Jurkat, Clone E6-1 (cell line): ENCODE data around the gene MUC22.
"Not testable (repeated sequence)": the region's sequence is repeated elsewhere in the genome, so short reads cannot be mapped to it uniquely, and the experiment has no call there.

ENCODE experiments used
- DNase-seq: peaks from one replicate; pipeline ENCODE4 v3.0.0-alpha.2; 2011; ENCODE audit warnings: low read depth, low spot score
- H3K4me3 ChIP-seq: 2 replicates; pipeline ENCODE4 v1.5.1; 2011; ENCODE audit warnings: mild to moderate bottlenecking, low read length, control low read depth, moderate library complexity

The MUC22 gene

DNA sequence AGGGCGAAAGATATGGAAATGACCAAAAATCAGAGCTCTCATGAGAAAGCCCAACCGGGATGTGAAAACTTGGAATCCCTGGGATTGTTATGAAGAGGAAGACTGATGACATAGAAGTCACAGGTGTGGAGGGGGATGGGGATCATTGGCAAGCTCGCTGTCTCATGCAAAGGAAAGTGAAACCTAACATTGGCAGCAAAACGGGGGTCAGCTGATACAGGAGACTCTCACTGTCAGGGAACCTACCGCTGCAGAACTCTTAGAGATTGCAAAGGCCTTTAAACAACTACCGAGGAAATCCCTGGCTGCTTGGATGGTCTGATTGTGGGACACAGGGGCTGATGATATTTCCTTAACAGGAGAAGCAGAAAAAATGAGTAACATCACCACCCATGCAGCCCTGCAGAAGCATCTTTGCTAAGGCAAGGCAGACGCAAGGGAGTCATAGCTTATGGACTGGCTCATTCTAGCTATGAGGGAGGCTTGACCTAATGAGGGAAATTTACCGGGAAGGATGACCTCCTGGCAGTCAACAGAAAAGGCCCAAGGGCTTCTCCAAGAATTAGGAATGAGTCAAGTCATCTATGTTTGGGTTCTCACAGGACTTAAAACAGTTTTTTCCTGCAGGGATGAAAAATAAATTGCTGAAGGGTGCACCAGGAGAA is 19.7 kb upstream of the MUC22 start:
- peak; percentile 28 for DNase-seq
- H3K4me3 ChIP-seq = no peak overlapping the region

DNA sequence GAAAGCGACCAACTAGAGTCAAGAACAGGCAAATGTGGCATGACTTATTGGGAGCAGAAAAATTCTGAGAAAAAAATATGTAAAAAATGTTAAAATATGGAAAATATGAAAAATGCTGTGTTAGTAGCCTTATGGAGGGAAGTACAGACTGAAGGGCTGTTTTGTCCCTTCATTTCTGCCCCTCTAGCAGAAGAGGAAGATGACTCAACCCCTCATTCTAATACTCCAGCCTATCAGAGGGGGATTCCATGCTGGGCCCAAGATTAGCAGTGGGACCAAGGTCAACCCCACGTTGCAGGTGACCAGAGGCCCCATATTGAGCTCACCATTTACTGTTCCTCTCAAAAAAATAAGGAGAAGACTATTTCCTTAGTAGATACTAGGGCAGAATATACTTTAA is 18.4 kb upstream of the MUC22 start:
- no peak for DNase-seq
- no peak overlapping the region for H3K4me3 ChIP-seq

DNA sequence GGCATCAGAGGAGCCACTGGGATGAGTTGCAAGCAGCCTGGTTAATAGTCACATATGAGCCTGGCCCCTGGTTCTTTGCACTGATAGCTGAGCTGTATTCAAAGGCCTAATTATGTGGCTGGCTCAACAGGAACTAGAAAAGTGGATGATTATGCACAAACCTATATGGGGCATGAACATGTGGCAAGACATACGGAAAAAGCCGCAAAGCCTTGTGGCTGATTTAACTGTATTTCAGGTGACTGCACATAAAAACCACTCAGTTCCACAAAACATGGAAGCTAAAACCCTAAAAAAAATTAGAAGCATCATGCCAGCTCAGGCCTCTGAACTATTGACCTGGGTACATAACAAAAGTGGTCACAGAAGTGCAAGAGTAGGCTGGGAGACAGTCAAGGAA is 13.0 kb upstream of the MUC22 start:
- DNase-seq = no peak

DNA sequence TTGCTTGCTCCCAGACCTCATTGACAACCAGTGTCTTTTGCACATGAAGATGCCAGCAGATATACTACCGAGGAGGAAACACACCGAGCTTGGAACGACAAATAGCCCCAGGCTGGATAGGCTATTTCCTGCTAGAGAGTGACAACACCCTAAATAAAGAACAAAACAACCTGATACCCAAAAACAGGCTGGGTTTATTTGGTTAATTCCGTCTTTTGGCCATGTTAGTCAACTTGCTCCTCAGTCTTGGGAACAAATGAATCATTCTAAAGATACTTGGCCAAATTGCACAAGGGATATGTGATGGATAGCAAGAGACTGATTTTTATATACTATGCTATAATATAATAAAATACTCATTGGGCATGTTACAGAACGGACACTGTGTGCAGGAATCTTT is 11.5 kb upstream of the MUC22 start:
- no peak for DNase-seq

More for the DNA sequence above, 13.0 kb upstream of the MUC22 start:
- H3K4me3 ChIP-seq = no peak overlapping the region

DNA sequence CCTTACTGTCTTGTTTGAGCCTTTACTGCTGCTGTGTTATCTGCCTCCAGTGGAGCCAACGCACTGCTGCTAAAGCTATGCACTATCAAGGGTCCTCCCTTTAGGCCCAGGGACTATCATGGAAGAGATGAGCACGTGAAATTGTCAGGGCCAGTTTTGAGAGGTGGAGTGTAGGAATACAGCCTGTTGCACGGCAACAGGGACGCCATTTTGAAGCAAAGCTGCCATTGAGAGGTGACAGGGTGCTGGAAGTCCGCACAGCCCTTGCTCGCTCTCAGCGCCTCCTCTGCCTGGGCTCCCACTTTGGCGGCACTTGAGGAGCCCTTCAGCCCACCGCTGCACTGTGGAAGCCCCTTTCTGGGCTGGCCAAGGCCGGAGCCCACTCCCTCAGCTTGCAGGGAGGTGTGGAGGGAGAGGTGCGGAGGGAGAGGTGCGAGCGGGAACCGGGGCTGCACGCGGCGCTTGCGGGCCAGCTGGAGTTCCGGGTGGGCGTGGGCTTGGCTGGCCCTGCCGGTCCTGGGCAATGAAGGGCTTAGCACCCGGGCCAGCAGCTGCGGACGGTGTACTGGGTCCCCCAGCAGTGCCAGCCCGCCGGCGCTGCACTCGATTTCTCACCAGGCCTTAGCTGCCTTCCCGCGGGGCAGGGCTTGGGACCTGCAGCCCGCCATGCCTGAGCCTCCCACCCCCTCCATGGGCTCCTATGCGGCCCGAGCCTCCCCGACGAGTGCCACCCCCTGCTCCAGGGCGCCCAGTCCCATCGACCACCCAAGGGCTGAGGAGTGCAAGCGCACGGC is 10.0 kb upstream of the MUC22 start:
- DNase-seq, H3K4me3 ChIP-seq: not testable (repeated sequence)

More for the DNA sequence above, 11.5 kb upstream of the MUC22 start:
- H3K4me3 ChIP-seq = no peak overlapping the region

DNA sequence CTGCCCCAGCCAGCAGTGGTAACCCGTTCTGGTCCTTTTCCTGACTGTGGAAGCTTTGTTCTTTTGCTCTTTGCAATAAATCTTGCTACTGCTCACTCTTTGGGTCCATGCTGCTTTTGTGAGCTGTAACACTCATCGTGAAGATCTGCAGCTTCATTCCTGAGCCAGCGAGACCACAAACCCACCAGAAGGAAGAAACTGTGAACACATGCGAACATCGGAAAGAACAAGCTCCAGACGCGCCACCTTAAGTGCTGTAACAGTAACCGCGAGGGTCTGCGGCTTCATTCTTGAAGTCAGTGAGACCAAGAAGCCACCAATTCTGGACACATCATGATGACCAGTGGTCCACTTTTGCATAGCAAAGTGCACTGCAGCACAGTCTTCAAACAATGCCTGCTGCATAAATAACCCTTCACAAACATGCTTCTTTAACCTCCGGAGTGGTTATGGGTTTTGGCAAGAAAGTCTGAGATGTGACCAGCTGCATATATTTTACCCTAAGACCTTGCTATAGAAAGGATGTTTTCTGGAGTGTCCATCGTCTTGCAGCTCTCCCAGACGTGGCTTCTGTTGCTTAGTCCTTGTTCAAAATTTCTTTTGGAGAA is 8.9 kb upstream of the MUC22 start:
- peak; percentile 72 for DNase-seq
- no peak overlapping the region for H3K4me3 ChIP-seq

DNA sequence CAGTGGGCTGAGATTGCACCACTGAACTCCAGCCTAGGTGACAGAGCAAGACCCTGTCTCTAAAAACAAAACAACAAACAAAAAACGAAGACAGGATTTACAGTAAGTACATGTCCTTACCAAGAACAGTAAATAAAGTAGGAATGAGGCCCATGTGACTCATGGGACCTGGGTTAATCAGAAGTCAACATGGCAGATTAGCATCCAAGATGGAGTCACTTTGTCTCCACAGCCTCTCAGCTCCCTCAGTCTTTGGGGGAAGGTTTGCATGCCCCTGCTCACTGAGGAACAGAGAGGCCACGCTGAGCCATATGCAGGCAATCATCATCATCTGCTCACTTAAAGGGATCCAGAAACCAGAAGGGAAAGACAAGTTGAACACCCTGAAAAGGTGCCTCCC is 7.8 kb upstream of the MUC22 start:
- DNase-seq = no peak
- no peak overlapping the region for H3K4me3 ChIP-seq

DNA sequence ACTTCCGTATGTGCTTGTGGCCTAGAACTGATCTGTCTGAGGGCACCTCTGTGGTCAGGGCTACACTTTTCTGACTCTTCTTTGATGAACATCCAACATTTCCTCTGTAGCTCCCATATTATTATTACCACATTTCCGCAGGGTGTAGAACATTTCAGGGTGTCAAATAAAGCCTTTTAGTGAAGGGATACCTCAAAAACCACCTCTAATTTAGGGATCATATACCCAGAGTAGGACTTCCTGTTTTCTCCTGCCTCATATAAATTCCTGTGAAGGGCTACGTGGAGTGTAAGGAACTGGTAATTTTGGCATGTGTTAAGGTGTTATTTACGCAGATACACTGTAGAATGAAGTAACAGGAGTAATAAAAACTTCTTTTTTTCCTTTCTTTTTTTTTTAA is 5.5 kb upstream of the MUC22 start:
- peak; percentile 69 for DNase-seq

DNA sequence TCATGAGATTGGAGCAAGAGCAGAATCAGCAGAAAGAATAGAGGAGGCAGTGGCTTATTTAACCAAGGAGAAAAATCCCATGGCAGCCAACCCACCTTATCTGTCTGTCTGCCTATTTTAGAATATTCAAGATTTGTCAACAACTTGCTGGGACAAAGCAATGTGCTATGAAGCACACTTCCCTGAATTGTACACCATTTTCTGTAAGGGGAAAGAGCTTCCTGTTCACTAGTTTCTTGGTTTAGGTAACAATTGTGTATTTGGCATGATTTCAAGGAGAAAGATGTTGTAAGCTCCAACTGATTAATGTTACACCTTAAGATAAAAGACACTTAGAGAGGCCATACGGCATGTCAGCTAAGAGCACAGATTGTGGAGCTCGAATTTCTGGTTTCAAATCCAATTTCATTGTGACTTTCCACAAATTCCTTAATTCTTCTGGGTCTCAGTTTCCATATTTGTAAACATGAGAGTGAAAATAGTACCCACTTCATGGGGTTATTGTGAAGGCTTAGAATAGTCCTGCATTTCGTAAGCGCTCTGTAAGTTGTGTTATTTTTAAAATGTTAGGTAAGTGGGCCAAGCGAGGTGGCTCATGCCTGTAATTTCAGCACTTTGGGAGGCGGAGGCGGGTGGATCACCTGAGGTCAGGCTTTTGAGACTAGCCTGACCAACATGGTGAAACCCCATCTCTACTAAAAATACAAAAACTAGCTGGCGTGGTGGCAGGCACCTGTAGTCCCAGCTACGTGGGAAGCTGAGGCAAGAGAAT is 4.8 kb upstream of the MUC22 start:
- H3K4me3 ChIP-seq = no peak overlapping the region
- no peak for DNase-seq

More for the DNA sequence above, 5.5 kb upstream of the MUC22 start:
- no peak overlapping the region for H3K4me3 ChIP-seq

DNA sequence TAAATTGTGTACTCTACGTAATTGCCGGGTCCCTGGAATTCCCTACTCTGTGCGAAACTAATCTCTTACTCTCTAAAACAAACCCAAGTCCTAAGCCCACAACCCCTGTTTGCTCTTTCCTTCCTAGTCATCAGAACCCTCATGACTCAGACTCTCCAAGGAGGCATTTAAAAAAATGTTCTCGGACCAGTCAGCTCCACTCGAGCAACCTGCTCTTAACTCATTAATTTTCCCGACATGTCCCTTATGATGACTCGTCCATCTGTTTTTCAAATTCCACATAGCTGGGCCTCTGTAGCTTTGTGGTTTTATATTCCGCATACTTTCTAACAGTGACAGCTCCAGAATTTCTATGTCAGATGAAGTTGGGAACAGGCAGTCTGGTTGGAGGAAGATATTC is 2.6 kb upstream of the MUC22 start:
- DNase-seq = no peak

DNA sequence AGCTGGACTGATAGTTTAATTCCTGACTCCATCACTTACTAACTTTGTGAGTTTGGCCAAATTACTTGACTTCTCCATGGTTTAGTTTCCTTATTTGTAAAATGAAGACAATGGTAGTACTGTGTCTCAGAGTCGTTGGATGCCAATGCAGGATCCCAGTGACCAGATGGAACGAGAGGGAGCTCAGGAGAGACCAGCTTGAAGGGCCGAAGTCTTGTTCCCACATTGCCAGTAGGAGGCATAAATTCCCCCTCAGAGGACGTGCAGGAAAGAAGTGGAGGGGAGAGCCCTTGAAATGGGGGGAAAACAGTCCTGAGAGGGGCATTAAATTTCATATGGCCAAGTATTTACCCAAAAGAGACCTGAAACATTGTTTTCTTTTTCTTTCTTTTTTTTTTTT is 2.1 kb upstream of the MUC22 start:
- no peak for DNase-seq
- H3K4me3 ChIP-seq = no peak overlapping the region

More for the DNA sequence above, 2.6 kb upstream of the MUC22 start:
- no peak overlapping the region for H3K4me3 ChIP-seq

DNA sequence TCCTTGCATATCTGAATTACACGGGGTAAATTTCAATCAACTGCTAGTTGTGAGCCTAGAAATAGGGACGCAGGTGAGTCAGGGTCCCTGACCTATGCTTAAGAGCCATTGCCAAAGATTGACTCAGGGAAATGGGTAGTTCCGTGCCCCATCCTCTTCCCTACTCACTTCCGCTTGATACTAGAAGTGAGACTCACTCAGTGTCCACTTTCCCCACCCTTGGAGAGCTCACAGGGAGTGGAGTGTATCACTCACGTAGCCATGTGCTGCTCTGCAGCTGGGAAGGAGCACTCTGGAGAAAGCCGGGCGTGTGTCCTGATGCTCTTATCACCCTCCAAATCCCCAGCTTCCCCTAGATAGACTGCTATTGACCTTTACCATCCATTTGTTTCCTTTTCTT is 543 bp upstream of the MUC22 start:
- DNase-seq = no peak
- H3K4me3 ChIP-seq = no peak overlapping the region

DNA sequence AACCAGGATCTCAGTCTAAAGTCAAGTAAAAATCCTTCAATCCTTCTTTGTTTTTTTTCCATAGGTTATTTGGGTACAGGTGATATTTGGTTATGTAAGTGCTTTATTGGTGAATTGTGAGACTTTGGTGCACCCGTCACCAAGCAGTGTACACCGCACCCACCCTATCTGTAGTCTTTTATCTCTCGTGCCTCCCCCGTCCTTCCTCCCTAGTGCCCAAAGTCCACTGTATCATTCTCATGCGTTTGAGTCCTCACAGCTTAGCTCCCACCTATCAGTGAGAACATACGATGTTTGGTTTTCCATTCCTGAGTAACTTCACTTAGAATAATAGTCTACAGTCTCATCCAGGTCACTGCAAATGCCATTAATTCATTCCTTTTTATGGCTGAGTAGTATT is 879 bp downstream of the MUC22 start:
- no peak overlapping the region for H3K4me3 ChIP-seq
- no peak for DNase-seq

DNA sequence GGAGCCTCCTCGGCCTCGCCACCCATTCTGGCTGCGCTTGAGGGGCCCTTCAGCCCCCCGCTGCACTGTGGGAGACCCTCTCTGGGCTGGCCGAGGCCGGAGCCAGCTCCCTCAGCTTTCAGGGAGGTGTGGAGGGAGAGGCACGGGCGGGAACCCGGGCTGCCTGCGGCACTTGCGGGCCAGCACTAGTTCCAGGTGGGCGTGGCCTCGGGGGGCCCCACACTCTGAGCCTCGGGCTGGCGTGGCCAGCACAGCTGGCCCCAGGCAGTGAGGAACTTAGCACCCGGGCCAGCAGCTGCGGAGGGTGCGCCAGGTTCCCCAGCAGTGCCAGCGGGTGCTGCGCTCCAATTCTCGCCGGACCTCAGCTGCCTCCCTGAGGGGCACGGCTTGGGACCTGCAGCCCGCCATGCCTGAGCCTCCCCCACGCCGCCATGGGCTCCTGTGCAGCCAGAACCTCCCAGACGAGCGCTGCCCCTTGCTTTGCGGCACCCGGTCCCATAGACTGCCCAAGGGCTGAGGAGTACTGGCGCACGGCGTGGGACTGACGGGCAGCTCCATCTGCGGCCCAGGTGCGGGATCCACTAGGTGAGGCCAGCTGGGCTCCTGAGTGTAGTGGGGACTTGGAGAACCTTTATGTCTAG is 6.5 kb downstream of the MUC22 start:
- no peak overlapping the region for H3K4me3 ChIP-seq
- no peak for DNase-seq

DNA sequence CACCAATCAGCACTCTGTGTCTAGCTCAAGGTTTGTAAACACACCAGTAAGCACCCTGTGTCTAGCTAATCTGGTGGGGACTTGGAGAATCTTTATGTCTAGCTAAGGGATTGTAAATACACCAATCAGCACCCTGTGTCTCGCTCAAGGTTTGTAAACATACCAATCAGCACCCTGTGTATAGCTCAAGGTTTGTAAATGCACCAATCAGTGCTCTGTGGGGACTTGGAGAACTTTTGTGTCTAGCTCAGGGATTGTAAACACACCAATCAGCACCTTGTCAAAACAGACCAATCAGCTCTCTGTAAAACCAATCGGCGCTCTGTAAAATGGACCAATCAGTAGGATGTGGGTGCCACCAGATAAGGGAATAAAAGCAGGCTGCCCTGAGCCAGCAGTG is 7.2 kb downstream of the MUC22 start:
- not testable (repeated sequence) for H3K4me3 ChIP-seq, DNase-seq

DNA sequence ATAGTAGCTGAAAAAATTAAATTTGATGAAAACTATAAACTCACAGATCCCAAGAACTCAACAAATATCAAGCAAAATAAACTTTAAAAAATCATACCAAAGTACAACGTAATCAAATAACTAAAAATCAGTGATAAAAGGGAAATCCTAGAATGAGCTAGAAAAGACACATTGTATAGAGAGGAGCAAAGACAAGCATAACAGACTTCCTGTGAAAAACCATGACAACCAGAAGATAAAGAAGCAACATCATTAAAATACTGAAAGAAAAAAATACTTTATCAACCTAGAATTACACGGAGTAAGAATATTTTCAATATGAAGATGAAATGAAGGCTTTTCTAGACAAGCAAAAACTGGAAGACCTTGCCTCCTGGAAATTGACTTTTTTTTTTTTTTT is 9.8 kb downstream of the MUC22 start:
- H3K4me3 ChIP-seq = no peak overlapping the region

DNA sequence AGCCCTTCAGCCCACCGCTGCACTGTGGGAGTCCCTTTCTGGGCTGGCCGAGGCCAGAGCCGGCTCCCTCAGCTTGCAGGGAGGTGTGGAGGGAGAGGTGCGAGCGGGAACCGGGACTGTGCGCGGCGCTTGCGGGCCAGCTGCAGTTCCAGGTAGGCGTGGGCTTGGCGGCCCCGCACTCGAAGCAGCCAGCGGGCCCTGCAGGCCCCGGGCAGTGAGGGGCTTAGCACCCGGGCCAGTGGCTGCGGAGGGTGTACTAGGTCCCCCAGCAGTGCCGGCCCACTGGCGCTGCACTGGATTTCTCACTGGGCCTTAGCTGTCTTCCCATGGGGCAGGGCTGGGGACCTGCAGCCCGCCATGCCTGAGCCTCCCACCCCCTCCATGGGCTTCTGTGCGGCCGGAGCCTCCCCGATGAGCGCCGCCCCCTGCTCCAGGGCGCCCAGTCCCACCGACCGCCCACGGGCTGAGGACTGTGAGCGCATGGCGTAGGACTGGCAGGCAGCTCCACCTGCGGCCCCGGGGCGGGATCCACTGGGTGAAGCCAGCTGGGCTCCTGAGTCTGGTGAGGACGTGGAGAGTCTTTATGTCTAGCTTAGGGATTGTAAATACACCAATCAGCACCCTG is 10.5 kb downstream of the MUC22 start:
- H3K4me3 ChIP-seq, DNase-seq: not testable (repeated sequence)

More for the DNA sequence above, 9.8 kb downstream of the MUC22 start:
- DNase-seq = no peak

DNA sequence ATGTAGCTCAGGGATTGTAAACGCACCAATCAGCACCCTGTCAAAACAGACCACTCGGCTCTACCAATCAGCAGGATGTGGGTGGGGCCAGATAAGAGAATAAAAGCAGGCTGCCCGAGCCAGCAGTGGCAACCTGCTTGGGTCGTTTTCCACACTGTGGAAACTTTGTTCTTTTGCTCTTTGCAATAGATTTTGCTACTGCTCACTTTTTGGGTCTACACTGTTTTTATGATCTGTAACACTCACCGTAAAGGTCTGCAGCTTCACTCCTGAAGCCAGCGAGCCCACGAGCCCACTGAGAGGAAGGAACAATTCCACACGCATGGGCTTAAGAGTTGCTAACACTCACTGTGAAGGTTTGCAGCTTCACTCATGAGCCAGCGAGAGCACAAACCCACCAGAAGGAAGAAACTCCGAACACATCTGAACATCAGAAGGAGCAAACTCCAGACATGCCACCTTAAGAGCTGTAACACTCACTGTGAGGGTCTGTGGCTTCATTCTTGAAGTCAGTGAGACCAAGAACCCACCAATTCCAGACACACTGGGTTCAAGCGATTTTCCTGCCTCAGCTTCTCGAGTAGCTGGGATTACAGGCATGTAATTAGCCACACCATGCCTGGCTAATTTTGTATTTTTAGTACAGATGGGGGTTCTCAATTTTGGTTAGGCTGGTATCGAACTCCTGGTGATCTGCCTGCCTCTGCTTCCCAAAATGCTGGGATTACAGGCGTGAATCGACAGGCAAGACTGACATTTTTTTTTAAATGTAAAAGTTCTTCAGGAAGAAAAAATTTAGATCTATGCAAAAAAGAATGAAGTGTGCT is 11.6 kb downstream of the MUC22 start:
- DNase-seq, H3K4me3 ChIP-seq: not testable (repeated sequence)
